Activated T-helper 1 cell treated with anti-CD3 and anti-CD28 coated beads, Interleukin-12 subunit alpha, Interleukin-12 subunit beta, Interleukin-2, Interleukin-4 antibody, amounts not matched to agents 30 ng/mL and 10 ng/mL and 1 ng/mL, durations not matched to agents 14 hours and 24 hours and 36 hours (primary cell): Measurements from ENCODE around the gene KRT86. TPM values are rescaled to one million over a fixed set of nuclear protein-coding genes. Genes with fewer than 3 reads are reported as not detected.

Source experiments
- DNase-seq: peaks from one replicate; pipeline ENCODE4 v3.0.0; 2021; ENCODE audit warnings: low spot score
- H3K27ac Mint-ChIP-seq: one replicate; pipeline ENCODE4 v1.8.0; 2021; ENCODE audit warnings: mild to moderate bottlenecking, mixed read lengths
- H3K27me3 Mint-ChIP-seq: one replicate; pipeline ENCODE4 v1.8.0; 2022; ENCODE audit warnings: mild to moderate bottlenecking, moderate library complexity, mixed read lengths; ENCODE audit not compliant: insufficient read depth
- H3K36me3 Mint-ChIP-seq: one replicate; pipeline ENCODE4 v1.8.0; 2021; ENCODE audit warnings: low read depth, mixed read lengths
- H3K4me1 Mint-ChIP-seq: one replicate; pipeline ENCODE4 v1.8.0; 2021; ENCODE audit warnings: low read depth, mixed read lengths
- H3K4me3 Mint-ChIP-seq: one replicate; pipeline ENCODE4 v1.8.0; 2021; ENCODE audit warnings: mild to moderate bottlenecking, moderate library complexity, mixed read lengths
- H3K9me3 Mint-ChIP-seq: one replicate; pipeline ENCODE4 v1.8.0; 2021; ENCODE audit warnings: mixed read lengths
- intact Hi-C: fragments of 100-400 bp; cut with micrococcal nuclease; formaldehyde crosslinking; loops from one replicate; pipeline ENCODE4 v1.15.1; 2024
- total RNA-seq: library from RNA; stranded (reverse); gene quantifications from 2 replicates; pipeline ENCODE4 v1.2.3, GENCODE V29; 2022

Gene KRT86
- total RNA-seq, 1 donor from 2014 or later: 0.73 TPM

DNA sequence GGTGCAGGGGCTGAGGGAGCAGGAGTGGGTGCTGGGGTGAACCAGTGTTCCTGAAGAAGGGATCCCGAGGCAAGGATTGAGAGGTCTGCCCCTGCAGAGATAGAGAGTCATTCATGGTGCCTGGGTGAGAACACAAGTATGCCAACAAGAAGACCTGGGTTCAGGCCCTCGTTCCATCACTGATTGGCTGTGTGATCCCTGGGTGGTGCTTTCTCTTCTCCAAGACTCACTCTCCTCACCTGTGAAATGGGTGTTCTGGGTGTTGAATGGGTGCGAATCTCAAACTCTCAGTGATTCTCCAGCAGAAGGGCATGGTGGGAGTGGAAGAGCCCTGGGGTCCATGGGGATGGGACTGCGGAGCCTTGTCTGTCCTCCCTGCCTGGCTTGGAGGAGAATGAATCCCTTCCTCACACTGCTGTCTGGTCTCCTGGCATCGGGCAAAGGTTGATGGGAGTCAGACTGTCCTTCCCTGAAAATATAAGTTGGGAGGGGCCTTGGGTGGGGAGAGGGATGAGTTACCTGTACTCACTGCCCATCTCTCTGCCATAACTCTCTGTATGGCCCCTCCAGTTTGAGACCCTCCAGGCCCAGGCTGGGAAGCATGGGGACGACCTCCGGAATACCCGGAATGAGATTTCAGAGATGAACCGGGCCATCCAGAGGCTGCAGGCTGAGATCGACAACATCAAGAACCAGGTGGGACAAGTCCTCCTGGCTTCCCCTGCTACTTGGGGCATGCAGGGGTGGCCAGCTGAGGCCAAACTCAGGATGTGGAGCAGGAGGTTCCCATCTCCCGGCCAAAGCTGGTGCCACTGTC, 31.8 kb upstream of the KRT86 start:
- intact Hi-C loops: loop anchor here (1.0 to 5.0 kb wide), 2 partner anchors 8 to 270 kb away; no protein-coding TSS in a partner anchor
- Mint-ChIP-seq H3K27me3 (peaks cover 5% of the 10 kb centered on the region), H3K9me3 (no peaks in the 10 kb centered on the region), H3K36me3 (peaks cover 14% of the 10 kb centered on the region), H3K4me1 (peaks cover 62% of the 10 kb centered on the region), H3K27ac (peak overlapping the region; percentile 61), H3K4me3 (peak overlapping the region; percentile 22)
- no peak for DNase-seq

GRCh38 chr12:52243259-52243855, 31.1 kb upstream of the KRT86 start:
- H3K36me3 Mint-ChIP-seq: peaks cover 19% of the 10 kb centered on the region
- H3K27me3 Mint-ChIP-seq: peaks cover 4% of the 10 kb centered on the region
- no peaks in the 10 kb centered on the region for H3K9me3 Mint-ChIP-seq
- H3K27ac Mint-ChIP-seq: peak overlapping the region; percentile 98
- intact Hi-C loops: loop anchor here (1.0 to 5.0 kb wide), 2 partner anchors 9 to 271 kb away; no protein-coding TSS in a partner anchor
- H3K4me3 Mint-ChIP-seq: peak overlapping the region; percentile 94
- H3K4me1 Mint-ChIP-seq: peaks cover 68% of the 10 kb centered on the region
- no peak for DNase-seq

DNA sequence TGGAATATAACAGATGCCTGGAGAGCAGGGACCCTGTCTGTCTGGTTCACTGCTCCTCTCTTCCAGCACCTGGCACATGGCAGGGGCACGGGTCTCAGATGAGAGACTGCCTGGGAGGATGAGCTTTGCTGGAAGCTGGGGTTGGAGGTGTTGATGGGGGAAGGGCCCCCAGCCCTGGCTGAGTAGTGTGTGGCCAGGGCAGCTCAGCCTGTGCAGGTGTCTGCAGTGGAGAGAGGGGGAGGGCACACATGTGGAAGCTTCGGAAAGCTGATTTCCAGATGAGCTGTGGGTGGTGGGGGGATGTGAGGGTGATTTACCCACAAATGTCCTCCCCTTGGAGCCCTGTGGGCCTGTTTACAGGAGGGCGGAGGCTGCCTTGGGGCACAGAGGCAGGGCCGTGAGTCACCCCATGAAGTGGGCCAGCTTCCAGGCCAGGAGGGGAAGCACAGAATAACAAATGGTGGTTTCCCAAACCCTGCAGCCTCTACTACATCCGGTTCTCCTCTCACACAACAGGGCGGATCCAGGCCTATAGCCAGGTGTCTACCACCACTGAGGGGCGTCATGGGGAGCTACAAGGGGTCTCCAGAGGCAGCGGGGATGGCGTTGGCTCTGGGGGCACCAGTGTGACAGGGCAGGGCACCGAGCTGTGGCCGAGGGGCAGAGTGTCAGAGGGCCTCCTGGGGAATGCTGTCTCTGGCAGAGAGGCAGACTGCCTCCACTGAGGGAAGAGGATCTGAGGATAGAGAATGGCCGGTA, 30.4 kb upstream of the KRT86 start:
- peak overlapping the region; percentile 98 for H3K27ac Mint-ChIP-seq
- DNase-seq: peak; percentile 76
- intact Hi-C loops: loop anchor here (1.0 to 5.0 kb wide), 3 partner anchors 10 to 272 kb away; no protein-coding TSS in a partner anchor
- peaks cover 19% of the 10 kb centered on the region for H3K36me3 Mint-ChIP-seq
- H3K4me1 Mint-ChIP-seq: peaks cover 73% of the 10 kb centered on the region
- H3K4me3 Mint-ChIP-seq: peak overlapping the region; percentile 94
- H3K27me3 Mint-ChIP-seq: peaks cover 4% of the 10 kb centered on the region
- H3K9me3 Mint-ChIP-seq: no peaks in the 10 kb centered on the region

- DNase-seq: no peak
- H3K9me3 Mint-ChIP-seq: no peaks in the 10 kb centered on the region
- H3K4me3 Mint-ChIP-seq: peak overlapping the region; percentile 94
- H3K36me3 Mint-ChIP-seq: peaks cover 23% of the 10 kb centered on the region
- peaks cover 79% of the 10 kb centered on the region for H3K4me1 Mint-ChIP-seq
- H3K27me3 Mint-ChIP-seq: peaks cover 4% of the 10 kb centered on the region
- intact Hi-C loops: loop anchor here (1.0 to 5.0 kb wide), 2 partner anchors 22 to 272 kb away; no protein-coding TSS in a partner anchor
- H3K27ac Mint-ChIP-seq: peak overlapping the region; percentile 98
Observed at GRCh38 chr12:52244615-52244994, 29.8 kb upstream of the KRT86 start.

DNA sequence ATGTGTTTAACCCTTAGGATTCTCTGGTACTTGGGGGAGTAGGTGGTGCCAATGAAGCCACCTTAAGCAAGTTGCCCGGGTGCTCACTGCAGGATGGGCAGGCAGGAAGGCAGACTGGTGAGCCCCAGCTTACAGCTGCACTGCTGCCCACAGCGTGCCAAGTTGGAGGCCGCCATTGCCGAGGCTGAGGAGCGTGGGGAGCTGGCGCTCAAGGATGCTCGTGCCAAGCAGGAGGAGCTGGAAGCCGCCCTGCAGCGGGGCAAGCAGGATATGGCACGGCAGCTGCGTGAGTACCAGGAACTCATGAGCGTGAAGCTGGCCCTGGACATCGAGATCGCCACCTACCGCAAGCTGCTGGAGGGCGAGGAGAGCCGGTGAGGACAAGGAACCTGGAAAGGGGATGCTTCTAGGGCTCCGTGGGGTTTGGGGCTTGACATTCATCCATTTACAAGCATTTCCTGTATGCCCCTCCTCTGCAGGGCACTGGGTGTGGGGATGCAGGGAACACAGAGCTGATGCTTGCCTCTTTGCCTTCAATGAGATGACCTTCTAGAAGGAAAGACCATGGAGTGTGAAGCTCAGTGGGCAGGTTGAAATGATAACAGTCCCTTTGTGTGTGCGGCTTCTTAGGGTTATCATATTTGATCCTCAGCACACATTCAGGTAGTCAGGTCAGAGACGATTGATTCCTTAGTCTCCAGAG, 29.0 kb upstream of the KRT86 start:
- H3K27me3 Mint-ChIP-seq: no peaks in the 10 kb centered on the region
- peaks cover 28% of the 10 kb centered on the region for H3K36me3 Mint-ChIP-seq
- H3K4me1 Mint-ChIP-seq: peaks cover 84% of the 10 kb centered on the region
- intact Hi-C loops: no loop called here
- H3K27ac Mint-ChIP-seq: peak overlapping the region; percentile 98
- H3K9me3 Mint-ChIP-seq: no peaks in the 10 kb centered on the region
- peak overlapping the region; percentile 94 for H3K4me3 Mint-ChIP-seq
- DNase-seq: no peak

DNA sequence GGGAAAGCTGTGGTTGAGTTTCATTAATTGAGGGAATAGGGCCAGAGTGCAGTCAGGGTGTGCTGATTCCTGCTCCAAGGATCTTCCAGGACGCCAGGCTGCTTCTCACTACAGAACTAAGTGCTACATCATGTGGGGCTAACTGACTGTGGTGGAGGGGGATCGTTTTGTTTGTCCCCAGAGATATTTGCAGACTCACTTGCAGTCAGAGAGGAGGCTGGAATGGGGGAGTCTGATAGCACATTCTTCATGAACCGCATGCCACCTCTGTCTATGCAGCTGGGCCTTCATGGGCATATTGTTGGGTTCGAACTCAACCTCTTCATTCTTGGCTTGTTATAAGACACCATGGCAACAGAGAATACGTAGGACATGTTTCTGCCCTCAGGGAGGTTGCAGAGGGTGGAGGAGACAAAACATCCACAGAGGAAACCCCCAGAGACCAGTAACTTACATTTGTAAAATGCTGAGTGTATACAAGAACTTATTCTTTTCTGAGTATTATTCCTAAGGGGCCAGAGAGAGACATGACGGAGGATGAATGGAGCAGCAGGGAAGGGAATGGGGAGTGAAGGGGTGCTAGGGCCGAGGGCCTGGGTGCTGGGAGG, 28.4 kb upstream of the KRT86 start:
- Mint-ChIP-seq H3K27me3 (no peaks in the 10 kb centered on the region), H3K36me3 (peaks cover 29% of the 10 kb centered on the region), H3K9me3 (no peaks in the 10 kb centered on the region), H3K27ac (peak overlapping the region; percentile 98), H3K4me1 (peaks cover 91% of the 10 kb centered on the region), H3K4me3 (peak overlapping the region; percentile 94)
- no peak for DNase-seq
- intact Hi-C loops: no loop called here

- peaks cover 95% of the 10 kb centered on the region for H3K4me1 Mint-ChIP-seq
- H3K4me3 Mint-ChIP-seq: peak overlapping the region; percentile 94
- no peaks in the 10 kb centered on the region for H3K27me3 Mint-ChIP-seq
- peaks cover 37% of the 10 kb centered on the region for H3K36me3 Mint-ChIP-seq
- H3K27ac Mint-ChIP-seq: peak overlapping the region; percentile 98
- peaks cover 7% of the 10 kb centered on the region for H3K9me3 Mint-ChIP-seq
- no peak for DNase-seq
- intact Hi-C loops: no loop called here
Observed at GRCh38 chr12:52246720-52247621, 27.5 kb upstream of the KRT86 start.

DNA sequence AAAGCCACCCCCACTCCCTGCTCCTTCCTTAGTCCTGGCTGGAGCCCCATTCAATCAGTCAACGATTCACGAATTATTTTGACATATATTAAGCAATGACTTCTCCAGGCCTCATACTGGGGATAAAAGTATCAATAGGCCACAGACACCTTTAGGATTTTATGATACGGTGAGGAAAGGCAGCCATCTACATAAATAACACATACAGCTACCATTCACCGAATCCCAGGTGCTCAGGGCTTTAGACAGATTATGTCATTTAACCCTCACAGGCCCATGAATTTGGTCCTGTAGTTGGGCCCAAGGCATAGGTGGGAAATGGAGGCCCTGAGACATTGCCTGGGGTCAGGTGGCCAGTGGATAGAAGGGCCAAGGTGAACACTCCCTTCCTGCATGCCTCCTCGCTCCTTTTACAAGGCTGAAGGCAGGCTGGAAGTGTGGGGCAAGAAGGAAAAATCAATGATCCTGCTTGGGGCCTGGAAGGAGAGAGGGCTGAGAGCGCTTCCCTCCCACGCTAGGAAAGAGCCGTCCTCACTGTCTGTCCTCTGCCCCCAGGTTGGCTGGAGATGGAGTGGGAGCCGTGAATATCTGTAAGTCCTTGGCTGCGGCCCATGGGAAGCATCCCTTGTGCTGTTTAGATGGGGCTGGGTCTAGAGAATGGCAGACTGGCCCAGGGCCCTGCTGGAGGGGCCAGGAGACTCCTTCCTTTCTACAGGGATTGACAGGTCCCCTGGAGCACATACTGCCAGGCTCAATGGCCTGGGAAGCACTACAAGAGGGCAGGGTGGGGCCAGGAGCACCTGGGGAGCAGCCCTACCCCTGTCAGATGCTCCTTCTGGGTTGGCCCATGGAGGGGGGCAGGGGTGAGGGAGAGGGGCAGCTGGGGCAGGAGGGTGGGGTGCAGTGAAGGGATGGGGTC, 26.6 kb upstream of the KRT86 start:
- Mint-ChIP-seq H3K9me3 (peaks cover 7% of the 10 kb centered on the region), H3K4me1 (peaks cover 95% of the 10 kb centered on the region), H3K27me3 (no peaks in the 10 kb centered on the region), H3K36me3 (peaks cover 41% of the 10 kb centered on the region), H3K4me3 (peak overlapping the region; percentile 94), H3K27ac (peak overlapping the region; percentile 98)
- intact Hi-C loops: no loop called here
- DNase-seq: no peak

DNA sequence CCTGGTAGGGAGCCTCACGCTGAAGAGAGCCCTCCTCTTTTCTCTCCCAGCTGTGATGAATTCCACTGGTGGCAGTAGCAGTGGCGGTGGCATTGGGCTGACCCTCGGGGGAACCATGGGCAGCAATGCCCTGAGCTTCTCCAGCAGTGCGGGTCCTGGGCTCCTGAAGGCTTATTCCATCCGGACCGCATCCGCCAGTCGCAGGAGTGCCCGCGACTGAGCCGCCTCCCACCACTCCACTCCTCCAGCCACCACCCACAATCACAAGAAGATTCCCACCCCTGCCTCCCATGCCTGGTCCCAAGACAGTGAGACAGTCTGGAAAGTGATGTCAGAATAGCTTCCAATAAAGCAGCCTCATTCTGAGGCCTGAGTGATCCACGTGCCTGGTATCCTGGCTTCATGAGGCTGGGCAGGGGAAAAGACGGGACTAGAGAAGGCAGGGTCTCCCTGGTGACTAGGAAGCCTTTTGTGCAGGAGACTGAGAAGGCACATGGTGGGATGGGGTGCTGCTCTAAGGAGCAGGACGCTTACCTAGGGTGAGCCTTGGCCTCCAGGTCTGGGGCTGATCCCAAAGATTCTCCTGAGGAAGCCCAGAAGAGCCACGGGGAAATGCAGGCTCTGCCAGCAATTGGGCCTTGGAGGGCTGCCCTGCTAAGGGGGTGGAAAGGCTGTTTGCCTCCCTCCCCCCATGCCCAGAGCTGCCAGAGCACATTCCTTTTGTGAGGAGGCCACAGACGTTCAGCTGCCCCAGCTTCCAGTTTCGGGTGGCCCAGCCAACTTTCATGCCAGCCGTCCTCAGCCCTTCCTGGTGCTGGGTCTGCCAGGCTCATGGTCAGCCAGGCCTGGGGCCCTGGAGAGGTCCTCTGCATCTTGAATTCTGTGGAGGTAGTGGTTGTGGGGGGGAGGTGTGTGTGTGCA, 25.6 kb upstream of the KRT86 start:
- no peak for DNase-seq
- intact Hi-C loops: no loop called here
- Mint-ChIP-seq H3K27me3 (no peaks in the 10 kb centered on the region), H3K4me3 (peak overlapping the region; percentile 48), H3K27ac (peak overlapping the region; percentile 72), H3K4me1 (peaks cover 92% of the 10 kb centered on the region), H3K9me3 (peaks cover 7% of the 10 kb centered on the region), H3K36me3 (peaks cover 43% of the 10 kb centered on the region)

- H3K27ac Mint-ChIP-seq: peak overlapping the region; percentile 72
- intact Hi-C loops: loop anchor here (5.0 kb wide), 1 partner anchor 217 kb away; no protein-coding TSS in a partner anchor
- peaks cover 45% of the 10 kb centered on the region for H3K36me3 Mint-ChIP-seq
Observed at GRCh38 chr12:52249511-52250047, 24.9 kb upstream of the KRT86 start.

More at GRCh38 chr12:52249511-52250047, 24.9 kb upstream of the KRT86 start:
- peaks cover 84% of the 10 kb centered on the region for H3K4me1 Mint-ChIP-seq
- H3K27me3 Mint-ChIP-seq: no peaks in the 10 kb centered on the region
- peaks cover 7% of the 10 kb centered on the region for H3K9me3 Mint-ChIP-seq
- DNase-seq: no peak
- peak overlapping the region; percentile 48 for H3K4me3 Mint-ChIP-seq
